HepG2 (cell line): Measurements from ENCODE around the gene PRPSAP1. TPM values are rescaled to one million over a fixed set of nuclear protein-coding genes. Genes with fewer than 3 reads are reported as not detected.

Experiments
- AHR ChIP-seq: IDR thresholded peaks from 2 replicates; pipeline ENCODE4 v1.6.1; 2018; ENCODE audit warnings: missing genetic modification reagents, missing compliant biosample characterization
- ATF1 ChIP-seq: IDR thresholded peaks from 2 replicates; pipeline ENCODE4 v1.6.1; 2016; ENCODE audit warnings: mild to moderate bottlenecking, control low read depth
- ATF7-NPFF ChIP-seq: sonication (generic); formaldehyde crosslinking; IDR thresholded peaks from 2 replicates; pipeline ENCODE4 v1.8.1; 2023; ENCODE audit warnings: mild to moderate bottlenecking, low read depth, missing genetic modification reagents, moderate library complexity
- CBX1 ChIP-seq: IDR thresholded peaks from one replicate; pipeline ENCODE4 v1.6.1; 2016; ENCODE audit warnings: antibody characterized with exemption, low read depth
- CEBPZ ChIP-seq: IDR thresholded peaks from 2 replicates; pipeline ENCODE4 v1.6.1; 2012; ENCODE audit warnings: low read length, improper control_type of control experiment
- FIP1L1 ChIP-seq: fragments of 200-400 bp; formaldehyde crosslinking; IDR thresholded peaks from 2 replicates; pipeline ENCODE4 v1.6.1; 2018; ENCODE audit warnings: low read depth, mild to moderate bottlenecking, low read length, moderate library complexity, borderline replicate concordance; ENCODE audit not compliant: insufficient read depth
- GZF1 ChIP-seq: sonication (generic); formaldehyde crosslinking; IDR thresholded peaks from 2 replicates; pipeline ENCODE4 v1.5.1; 2020; ENCODE audit warnings: mild to moderate bottlenecking, missing genetic modification reagents
- HNF4G ChIP-seq, 2 experiments: sonication (generic) in 1 of 2; formaldehyde crosslinking in 1 of 2; IDR thresholded peaks; 2 replicates each; pipeline versions ENCODE4 v1.4.0 to v1.6.1; 2011 to 2020; ENCODE audit warnings: borderline replicate concordance in 2 of 2, low read depth in 2 of 2, mild to moderate bottlenecking in 2 of 2, low read length in 1 of 2, missing genetic modification reagents in 1 of 2, moderate library complexity in 1 of 2
- NFRKB ChIP-seq: fragments of 450-650 bp; IDR thresholded peaks from 2 replicates; pipeline ENCODE4 v1.6.1; 2017
- NPAS2 ChIP-seq: sonication (generic); formaldehyde crosslinking; IDR thresholded peaks from 2 replicates; pipeline ENCODE4 v1.8.0; 2022; ENCODE audit warnings: mild to moderate bottlenecking, missing genetic modification reagents, borderline replicate concordance
- PRMT3 ChIP-seq: sonication (generic); formaldehyde crosslinking; IDR thresholded peaks from 2 replicates; pipeline ENCODE4 v1.8.1; 2022; ENCODE audit warnings: low read depth, mild to moderate bottlenecking, moderate library complexity, missing genetic modification reagents, borderline replicate concordance
- TFAP4 ChIP-seq: sonication (generic); IDR thresholded peaks from 2 replicates; pipeline ENCODE4 v1.6.1; 2016; ENCODE audit warnings: low read depth, borderline replicate concordance
- TIGD3 ChIP-seq: sonication (generic); formaldehyde crosslinking; IDR thresholded peaks from 2 replicates; pipeline ENCODE4 v1.5.1; 2020; ENCODE audit warnings: mild to moderate bottlenecking, missing genetic modification reagents, borderline replicate concordance
- ZBTB25 ChIP-seq: IDR thresholded peaks from 2 replicates; pipeline ENCODE4 v1.6.1; 2018; ENCODE audit warnings: missing genetic modification reagents
- ZEB1 ChIP-seq: IDR thresholded peaks from 2 replicates; pipeline ENCODE4 v1.6.1; 2012; ENCODE audit warnings: mild to moderate bottlenecking, low read depth, inconsistent platforms; ENCODE audit not compliant: insufficient replicate concordance
- ZFP41 ChIP-seq: sonication (generic); formaldehyde crosslinking; IDR thresholded peaks from 2 replicates; pipeline ENCODE4 v1.4.0; 2020; ENCODE audit warnings: mild to moderate bottlenecking, missing genetic modification reagents, borderline replicate concordance
- ZGPAT ChIP-seq: IDR thresholded peaks from 2 replicates; pipeline ENCODE4 v1.6.1; 2016; ENCODE audit warnings: mild to moderate bottlenecking
- ZNF121 ChIP-seq: sonication (generic); formaldehyde crosslinking; IDR thresholded peaks from 2 replicates; pipeline ENCODE4 v1.5.0; 2020; ENCODE audit warnings: mild to moderate bottlenecking, missing genetic modification reagents
- ZNF251 ChIP-seq: sonication (generic); formaldehyde crosslinking; IDR thresholded peaks from 2 replicates; pipeline ENCODE4 v1.9.0; 2021; ENCODE audit warnings: mild to moderate bottlenecking, missing genetic modification reagents
- ZNF563 ChIP-seq: sonication (generic); formaldehyde crosslinking; IDR thresholded peaks from 2 replicates; pipeline ENCODE4 v1.8.0; 2022; ENCODE audit warnings: mild to moderate bottlenecking, moderate library complexity, missing genetic modification reagents
- ZNF772 ChIP-seq: sonication (generic); formaldehyde crosslinking; IDR thresholded peaks from 2 replicates; pipeline ENCODE4 v1.5.0; 2020; ENCODE audit warnings: mild to moderate bottlenecking, missing genetic modification reagents
- polyA plus RNA-seq, 8 experiments: library from polyadenylated mRNA; depleted of rRNA in 3 of 8; stranded (reverse) in 7 of 8; unstranded in 1 of 8; fragments of >200 nt; fragmentation: Illumina TruSeq in 4 of 8; extraction: Trizol in 4 of 8; gene quantifications; 2 replicates each; pipeline versions ENCODE4 v1.2.1 to v1.2.3, GENCODE V29; 2011 to 2016; ENCODE audit warnings: low read depth in 4 of 8, missing spikeins in 1 of 8, mixed read lengths in 1 of 8; ENCODE audit not compliant: insufficient read depth in 1 of 8
- total RNA-seq, 5 experiments: library from RNA; depleted of rRNA; stranded (reverse); fragments of >200 nt; fragmentation: Illumina TruSeq; extraction: Trizol; gene quantifications; 2 replicates each; pipeline ENCODE4 v1.2.3, GENCODE V29; 2016; ENCODE audit warnings: low read depth in 1 of 5

Gene PRPSAP1
- total and polyA plus RNA-seq, 2 of the 13 experiments (the other 11 are each of a cell fraction or from before 2014, with no cell fraction given) = 91.1 to 314 TPM

- TF ChIP-seq PRMT3 (no peak; the same call in none of the 2 replicates), ZBTB25 (CRISPR knock-in tag) (peak; percentile 59; the same call in 1 of the 2 replicates), ZEB1 (no peak), NFRKB (no peak), TIGD3 (CRISPR knock-in tag) (no peak), ZFP41 (no peak), CEBPZ (no peak), NPAS2 (no peak), TFAP4 (no peak), ZNF121 (CRISPR knock-in tag) (peak; percentile 58; the same call in 1 of the 2 replicates), ZGPAT (CRISPR knock-in tag) (peak; percentile 77), GZF1 (CRISPR knock-in tag) (no peak; the same call in 1 of the 2 replicates), AHR (CRISPR knock-in tag) (peak; percentile 81; the same call in 1 of the 2 replicates), FIP1L1 (0 out of 2 replicates have a peak, but pooled peaks have one; percentile 34), ZNF772 (peak; percentile 16; the same call in 1 of the 2 replicates), ZNF563 (CRISPR knock-in tag) (peak; percentile 83; the same call in 1 of the 2 replicates), ATF1 (CRISPR knock-in tag) (no peak), ATF7-NPFF (peak; percentile 71), ZNF251 (no peak), HNF4G (IDR thresholded peaks at IDR 0.05; ENCODE audit: borderline replicate concordance, low read depth, low read length) (no peak), HNF4G (CRISPR knock-in tag; IDR thresholded peaks at IDR 0.05; ENCODE audit: borderline replicate concordance, low read depth) (peak; percentile 2; the same call in 1 of the 2 replicates), CBX1 (peak; percentile 7)
Measured at GRCh38 chr17:76382803-76383545, 29.3 kb upstream of the PRPSAP1 start (continued).
